GM19035 (cell line): Measurements from ENCODE around the gene HOXA5.

ENCODE experiments used
- ATAC-seq: cut with Tn5 transposase; IDR thresholded peaks from one replicate; pipeline ENCODE4 v1.9.1; 2021; ENCODE audit not compliant: unreplicated experiment

The HOXA5 gene

DNA sequence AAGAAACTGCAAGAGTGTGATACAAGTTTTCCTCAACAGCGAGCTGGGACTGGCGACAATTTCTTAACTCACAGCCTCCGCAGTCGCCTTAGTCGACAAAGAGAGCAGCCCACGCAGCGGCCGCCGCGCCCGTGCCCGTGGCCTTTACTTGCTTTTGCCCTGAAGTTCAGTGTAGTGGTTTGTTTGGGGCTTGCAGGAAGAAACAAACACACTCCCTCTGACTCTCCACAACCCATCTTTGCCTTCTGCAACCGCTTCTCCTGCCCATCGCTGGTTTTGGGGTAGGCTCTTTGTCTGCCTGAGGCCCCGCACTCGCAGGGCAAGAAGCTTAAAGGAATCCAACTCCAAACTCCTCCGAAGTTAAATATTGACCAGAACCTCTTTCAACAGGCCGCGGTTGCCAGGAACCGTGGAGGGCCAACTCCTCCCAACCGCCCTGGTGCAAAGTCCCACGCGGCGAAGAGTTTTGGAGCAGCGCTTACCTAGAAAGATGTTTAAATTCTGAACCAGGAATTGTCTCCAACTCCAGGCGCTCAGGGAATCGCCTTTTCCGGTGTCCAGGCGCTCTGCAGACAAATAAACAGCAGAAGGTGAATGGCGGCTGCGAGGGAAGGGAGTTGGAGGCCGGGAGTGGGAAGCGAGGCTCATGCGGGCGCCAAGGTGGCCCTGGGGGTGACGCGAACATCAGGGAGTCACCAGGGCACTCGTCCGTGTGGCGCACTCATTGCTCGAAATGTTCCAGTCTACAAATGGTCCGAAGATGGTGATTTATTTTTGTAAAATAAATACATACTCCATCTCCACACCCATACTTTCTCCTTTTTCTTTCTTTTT is 21.2 kb downstream of the HOXA5 start:
- no peak for ATAC-seq

GRCh38 chr7:27121684-27122076 is 21.8 kb downstream of the HOXA5 start:
- ATAC-seq: no peak

- ATAC-seq: no peak
These were observed 24.0 kb downstream of the HOXA5 start for GRCh38 chr7:27119412-27119911.

DNA sequence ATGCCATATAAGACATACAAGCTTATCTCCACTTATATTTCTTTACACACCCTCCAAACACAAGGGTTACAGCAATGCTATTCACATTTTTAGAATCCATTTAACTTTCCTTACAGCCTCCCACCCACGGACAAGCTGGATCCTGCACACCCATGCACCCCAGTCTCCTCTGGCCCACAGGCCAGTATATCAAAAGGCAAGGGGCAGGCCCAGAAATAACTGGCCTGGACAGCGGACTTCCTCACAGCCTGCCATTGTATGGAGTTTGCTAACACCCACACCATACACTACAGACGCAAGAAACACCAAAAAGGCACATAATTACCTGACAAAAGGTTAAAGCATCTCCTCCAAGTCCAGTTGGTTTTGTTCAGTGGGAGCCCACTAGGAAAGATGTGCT is 24.9 kb downstream of the HOXA5 start:
- no peak for ATAC-seq

- ATAC-seq: no peak
These were observed 25.5 kb downstream of the HOXA5 start for GRCh38 chr7:27117887-27118491.

DNA sequence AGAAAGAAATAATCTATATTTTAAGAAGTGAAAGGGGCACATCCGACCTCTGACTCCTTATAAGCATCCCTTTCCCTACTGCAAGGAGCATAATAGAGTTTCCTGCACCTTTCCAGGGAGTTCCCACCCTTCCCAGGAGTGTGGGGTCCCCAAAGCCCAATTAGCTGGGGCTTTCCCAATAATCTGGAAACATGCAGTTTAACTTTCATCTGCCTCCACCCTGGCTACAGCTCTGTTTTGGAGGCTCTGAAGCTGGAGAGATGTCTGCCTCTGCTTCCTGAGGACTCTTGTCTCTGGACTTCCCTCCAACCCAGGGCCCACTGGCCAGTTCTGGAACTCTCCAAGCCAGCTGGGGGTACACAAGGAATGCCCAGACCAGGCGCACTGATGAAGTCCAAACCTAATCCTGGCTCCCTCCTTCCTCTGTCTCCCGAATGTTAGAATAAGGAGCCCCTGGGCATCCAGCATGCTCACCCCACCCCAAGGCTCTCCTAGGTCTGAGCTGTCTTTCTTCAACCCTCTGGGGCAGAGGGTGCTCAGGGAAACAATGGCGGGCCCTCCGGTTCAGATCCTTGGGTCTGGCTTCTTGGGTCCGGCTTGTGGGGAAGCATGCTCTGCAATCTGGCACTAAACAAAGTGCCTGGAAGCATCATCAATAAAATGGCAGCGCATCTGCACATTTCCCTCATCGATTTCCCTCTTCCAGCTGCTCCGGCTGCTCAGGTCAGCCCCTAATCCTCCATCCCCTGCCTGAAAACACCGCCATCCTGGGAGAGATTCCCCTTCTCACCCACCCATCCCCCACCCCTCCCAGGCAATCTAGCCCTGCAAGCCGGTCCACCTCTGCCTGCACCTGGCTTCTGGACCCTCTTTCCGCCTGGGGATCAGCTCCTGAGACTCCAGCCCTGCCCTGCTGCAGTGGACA is 26.3 kb downstream of the HOXA5 start:
- no peak for ATAC-seq

DNA sequence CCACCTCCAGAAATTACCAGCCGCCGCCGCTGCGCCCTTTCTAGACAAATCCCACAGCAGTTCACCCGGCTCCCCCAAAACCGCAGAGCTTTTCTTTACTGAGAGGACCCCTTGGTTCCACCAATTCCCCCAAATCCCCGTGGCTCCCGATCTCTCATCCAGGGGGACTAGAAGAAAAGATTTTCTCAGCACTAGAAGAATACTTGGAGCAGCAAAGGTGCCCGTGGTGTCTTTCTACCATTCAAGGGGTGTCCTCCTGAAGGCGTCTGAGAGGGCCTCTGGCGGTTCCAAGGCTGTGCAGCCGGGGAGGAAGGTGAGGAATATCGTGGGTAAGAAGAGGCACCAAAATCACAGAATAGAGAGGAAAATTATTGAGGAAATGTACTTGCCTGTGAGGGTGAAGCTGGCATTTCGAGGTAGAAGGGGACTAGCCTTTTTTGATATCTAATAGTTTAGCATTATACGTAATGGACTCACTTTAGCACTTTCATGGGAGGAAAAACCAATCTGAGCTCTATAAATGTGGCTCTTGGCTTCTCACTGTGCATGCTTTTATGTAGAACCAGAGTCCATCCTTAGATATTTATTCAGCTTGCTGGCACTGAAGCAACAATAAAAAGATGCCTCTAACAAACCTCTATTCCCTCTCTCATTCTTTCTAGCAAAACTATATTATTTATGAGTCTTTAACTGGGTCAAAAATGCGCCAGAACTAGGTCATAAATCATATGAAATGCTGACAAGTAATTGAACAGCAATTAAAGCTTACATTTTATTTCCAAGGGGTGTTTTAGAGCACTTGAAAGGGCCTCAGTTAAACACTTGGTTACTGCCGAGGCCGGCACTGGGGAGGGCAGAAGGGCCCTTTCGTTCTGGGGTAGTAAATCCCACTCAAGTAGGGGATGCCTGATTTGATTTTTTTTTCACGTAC is 27.2 kb downstream of the HOXA5 start:
- ATAC-seq: no peak

DNA sequence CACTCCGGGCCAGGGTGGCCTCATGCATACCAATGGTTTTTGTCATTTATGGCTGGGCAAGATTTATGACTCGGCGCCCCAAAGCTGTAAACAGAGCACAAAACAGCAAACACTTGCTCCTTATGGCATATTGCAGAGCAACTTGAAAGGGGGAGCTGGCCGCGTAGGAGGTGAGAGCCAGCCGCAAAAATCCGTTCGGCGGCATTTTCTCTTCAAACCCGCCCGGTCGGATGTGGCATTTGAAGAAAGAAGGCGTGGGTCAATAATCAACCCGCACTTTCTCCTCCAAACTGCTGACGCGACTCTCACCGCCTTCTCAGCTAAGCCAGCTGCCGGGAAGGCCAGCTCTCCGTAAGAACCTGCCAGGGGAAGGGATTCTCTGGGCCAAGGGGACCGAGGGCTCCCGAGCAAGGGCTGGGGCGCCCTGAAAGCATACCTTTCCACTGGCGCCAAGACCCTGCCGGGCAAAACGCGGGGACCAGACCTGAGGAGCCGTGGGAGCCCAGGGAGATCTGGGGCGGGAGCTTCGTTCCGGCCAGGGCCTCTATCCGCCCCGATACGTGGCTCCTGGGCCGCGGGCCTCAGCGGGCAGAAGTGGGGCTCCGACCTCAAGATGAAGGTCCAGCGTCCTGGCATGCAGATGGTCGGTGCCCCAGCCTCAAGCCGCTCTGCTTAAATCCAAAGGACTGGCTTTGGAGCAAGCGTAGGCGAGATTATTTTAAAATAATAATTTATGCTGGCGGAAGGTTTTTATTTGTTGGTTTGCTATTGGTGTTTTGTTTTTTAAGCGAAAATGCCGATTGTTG is 28.1 kb downstream of the HOXA5 start:
- no peak for ATAC-seq

DNA sequence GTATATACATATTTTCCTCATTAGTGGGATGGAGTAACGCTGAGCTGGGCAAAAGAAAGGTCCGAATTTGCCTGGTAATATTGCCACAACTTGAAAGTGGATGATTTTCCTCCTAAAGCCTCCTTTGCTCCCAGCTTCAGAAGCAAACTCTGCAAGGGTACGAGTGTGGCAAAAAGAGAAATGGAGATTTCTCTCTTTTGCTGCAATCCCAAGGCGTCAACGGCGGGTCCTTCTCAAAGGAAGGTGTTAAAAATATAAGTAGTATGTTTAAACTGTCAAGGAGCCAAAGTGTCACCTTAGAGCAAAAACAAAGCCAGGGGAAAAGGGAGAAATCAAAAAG is 28.6 kb downstream of the HOXA5 start:
- no peak for ATAC-seq

GRCh38 chr7:27113991-27114769 is 29.3 kb downstream of the HOXA5 start:
- no peak for ATAC-seq

- ATAC-seq: no peak
These were observed 30.2 kb downstream of the HOXA5 start for GRCh38 chr7:27112955-27113949.

DNA sequence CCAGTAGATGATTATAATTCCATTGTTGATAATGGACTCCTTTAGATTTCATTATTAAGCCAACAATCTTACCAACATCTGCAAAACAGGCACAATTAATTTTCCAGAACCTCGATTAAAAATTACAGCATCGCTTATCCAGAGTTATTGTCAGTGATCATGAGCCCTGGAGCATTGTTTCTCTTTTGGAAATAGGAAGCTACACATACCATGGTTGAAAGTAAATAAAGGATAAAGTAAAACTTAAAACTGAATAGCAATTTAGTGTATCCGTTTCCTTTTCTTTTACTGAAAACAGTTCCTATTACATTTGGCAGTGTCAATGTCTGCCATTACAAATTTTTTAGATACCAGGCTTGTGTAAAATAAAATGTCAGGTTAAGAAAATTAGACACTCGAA is 31.1 kb downstream of the HOXA5 start:
- no peak for ATAC-seq

DNA sequence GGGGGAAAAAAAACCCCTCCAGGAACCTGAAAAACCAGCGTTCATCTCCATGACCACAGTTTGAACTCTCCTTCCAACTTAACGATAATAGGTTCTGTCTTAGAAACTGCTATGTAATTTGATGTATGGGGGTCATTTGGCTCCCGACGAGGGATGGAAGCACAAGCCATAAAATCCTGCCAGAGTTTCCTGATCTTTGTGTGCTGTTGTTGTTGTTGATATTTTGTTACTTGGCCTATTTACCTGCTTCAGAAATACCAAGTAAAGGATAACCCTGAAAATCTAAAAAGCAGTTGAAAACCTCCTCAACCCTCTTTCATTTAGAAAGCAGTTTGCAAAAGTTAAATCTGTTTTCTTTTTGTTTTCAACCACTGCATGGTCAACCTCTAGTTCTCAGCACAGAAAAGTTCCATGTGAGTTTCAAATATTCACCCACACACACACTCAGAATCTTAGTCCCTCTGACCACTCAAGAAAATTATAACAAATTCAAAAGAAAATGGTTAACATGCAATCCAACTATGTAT is 31.7 kb downstream of the HOXA5 start:
- ATAC-seq: no peak

DNA sequence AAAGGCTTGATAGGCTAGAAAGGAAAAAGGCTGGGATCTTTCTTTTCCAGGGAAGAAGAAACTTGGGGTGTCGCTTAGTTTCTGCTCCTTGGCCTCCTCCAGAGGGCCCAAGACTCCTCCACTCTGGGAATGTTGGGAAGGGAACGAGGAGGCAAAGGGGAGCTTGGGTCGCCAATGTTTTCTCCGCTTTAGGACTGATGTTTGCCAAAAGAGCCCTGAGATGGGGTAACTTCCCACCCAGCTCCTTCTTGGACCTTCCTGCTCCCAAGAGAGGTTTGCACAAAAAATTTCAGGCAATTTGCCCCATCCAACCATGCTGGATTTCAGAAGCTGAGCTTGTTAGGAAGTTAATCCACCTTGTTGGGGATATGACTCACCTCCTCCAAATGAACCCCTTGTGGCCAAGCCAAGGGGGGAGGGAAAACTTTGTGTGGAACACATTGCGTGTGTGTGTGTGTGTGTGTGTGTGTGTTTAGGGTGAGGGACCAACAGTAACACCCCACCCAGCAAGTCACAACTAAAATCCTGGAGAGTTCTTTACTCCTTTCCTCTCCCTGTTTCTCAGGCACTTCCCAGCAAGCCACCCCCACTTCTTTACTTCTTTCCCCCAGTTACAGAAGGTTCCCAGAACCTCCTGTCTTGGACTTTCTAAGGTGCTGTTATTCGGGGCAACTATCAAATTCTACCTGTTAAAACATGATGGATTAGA is 32.3 kb downstream of the HOXA5 start:
- ATAC-seq: no peak

- no peak for ATAC-seq
These were observed 33.1 kb downstream of the HOXA5 start for GRCh38 chr7:27110186-27111031.
